ENCODE results near the gene ERP29. TPM values are rescaled to one million over a fixed set of nuclear protein-coding genes. Genes with fewer than 3 reads are reported as not detected.

The ERP29 gene
- total and polyA plus RNA-seq, 4 donors, result 60.9 to 150 (median 115) TPM

DNA sequence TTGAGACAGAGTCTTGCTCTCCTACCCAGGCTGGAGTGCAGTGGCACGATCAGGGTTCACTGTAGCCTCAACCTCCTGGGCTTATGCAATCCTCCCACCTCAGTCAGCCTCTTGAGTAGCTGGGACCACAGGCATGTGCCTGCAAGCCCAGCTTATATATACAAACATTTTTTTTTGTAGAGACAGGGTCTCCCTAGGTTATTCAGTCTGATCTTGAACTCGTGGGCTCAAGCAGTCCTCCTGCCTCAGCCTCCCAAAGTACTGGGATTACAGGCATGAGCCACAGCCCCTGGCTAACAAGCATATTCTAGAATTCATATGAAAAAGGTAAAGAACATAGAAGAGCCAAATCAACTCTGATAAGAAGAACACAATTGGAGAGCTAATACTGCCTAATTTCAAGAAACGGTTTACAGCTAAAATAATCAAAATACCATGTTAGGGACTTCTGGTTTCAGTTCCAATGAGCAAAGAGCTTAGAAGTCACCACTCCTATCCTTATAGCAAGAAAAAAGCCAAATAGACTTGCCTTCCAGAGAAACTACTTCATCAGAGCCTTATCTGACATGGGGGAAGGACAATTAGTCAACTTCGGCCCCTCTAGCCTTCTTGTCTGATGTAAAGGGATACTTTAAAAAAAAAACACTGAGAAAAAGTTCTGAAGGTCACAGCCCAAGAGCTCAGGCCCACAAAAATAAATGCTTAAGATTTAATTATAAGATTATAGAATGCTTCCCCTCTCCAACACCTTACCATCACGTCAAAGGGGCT, 37.9 kb upstream of the ERP29 start:
- peaks cover 0 to 7% (median 0%) of the 10 kb centered on the region in 4 donors for H3K36me3 ChIP-seq (ENCODE audit: control insufficient read depth in 4 of 4, insufficient read depth in 4 of 4, low read length in 4 of 4)
- H3K4me1 ChIP-seq (ENCODE audit: control insufficient read depth in 5 of 5, insufficient read depth in 5 of 5, low read length in 5 of 5), result no peaks in the 10 kb centered on the region
- no peak overlapping the region for H3K9ac ChIP-seq (ENCODE audit: insufficient read depth in 1 of 2, low read length in 2 of 2)
- TF ChIP-seq, protein P1, sequence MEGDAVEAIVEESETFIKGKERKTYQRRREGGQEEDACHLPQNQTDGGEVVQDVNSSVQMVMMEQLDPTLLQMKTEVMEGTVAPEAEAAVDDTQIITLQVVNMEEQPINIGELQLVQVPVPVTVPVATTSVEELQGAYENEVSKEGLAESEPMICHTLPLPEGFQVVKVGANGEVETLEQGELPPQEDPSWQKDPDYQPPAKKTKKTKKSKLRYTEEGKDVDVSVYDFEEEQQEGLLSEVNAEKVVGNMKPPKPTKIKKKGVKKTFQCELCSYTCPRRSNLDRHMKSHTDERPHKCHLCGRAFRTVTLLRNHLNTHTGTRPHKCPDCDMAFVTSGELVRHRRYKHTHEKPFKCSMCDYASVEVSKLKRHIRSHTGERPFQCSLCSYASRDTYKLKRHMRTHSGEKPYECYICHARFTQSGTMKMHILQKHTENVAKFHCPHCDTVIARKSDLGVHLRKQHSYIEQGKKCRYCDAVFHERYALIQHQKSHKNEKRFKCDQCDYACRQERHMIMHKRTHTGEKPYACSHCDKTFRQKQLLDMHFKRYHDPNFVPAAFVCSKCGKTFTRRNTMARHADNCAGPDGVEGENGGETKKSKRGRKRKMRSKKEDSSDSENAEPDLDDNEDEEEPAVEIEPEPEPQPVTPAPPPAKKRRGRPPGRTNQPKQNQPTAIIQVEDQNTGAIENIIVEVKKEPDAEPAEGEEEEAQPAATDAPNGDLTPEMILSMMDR (IDR thresholded peaks at IDR 0.05; ENCODE audit: control extremely low read depth, extremely low read depth), result no peak
- no peak overlapping the region for H3K4me3 ChIP-seq
- no peaks in the 10 kb centered on the region for H3K27me3 ChIP-seq (ENCODE audit: control insufficient read depth in 3 of 3, insufficient read depth in 3 of 3, low read length in 2 of 3)
- WGBS, 2 donors, result 64 to 82% methylated on average over 5 of the region's 5 CpGs
- ATAC-seq (ENCODE audit: insufficient read depth, low FRiP score) (no peak), DNase-seq (no peak)
- no peaks in the 10 kb centered on the region for H3K9me3 ChIP-seq (ENCODE audit: control insufficient read depth in 4 of 4, insufficient read depth in 3 of 4, low read length in 3 of 4)
- H3K27ac ChIP-seq (ENCODE audit: low read depth in 1 of 2, low read length in 1 of 2), result peak overlapping the region in 1 of 2 donors; percentile 7

DNA sequence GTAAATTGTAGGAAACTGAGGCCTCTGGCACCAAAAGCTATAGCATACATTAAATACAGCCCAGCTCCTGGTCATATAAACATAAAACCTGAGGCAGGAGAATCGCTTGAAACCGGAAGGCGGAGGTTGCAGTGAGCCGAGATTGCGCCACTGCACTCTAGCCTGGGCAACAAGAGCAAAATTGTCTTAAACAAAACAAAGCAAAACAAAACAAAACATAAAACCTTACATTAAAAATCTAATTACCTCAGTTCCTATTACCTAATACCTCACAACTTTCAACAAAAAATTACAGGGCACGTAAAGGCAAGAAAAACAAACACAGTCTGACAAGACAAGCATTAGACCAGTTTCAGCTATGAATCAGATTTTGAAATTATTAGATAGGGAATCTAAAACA, 36.9 kb upstream of the ERP29 start:
- 86 to 93% methylated on average over 6 of the region's 6 CpGs for WGBS, 2 donors
- ATAC-seq (ENCODE audit: insufficient read depth, low FRiP score), result no peak

DNA sequence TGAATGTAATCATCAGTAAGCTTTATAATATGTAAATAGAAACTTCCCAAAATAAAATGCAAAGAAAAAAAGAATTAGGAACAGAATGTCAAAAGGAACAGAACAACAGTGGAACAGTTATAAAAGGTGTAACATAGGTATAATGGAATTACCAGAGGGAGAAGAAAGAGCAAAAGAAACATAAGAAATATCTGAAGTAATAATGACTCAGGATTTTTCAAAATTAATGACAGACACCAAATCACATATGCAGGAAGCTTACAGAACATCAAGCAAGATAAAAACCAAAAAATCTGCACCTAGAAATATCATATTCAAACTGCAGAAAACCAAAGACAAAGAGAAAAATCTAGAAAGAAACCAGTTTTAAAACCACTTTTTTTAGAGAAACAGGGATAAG, 36.4 kb upstream of the ERP29 start:
- H3K4me3 ChIP-seq, result no peak overlapping the region
- TF ChIP-seq, protein P1 (IDR thresholded peaks at IDR 0.05; ENCODE audit: control extremely low read depth, extremely low read depth), result no peak
- H3K27me3 ChIP-seq (ENCODE audit: control insufficient read depth in 3 of 3, insufficient read depth in 3 of 3, low read length in 2 of 3), result no peaks in the 10 kb centered on the region
- peaks cover 0 to 3% (median 0%) of the 10 kb centered on the region in 4 donors for H3K36me3 ChIP-seq (ENCODE audit: control insufficient read depth in 4 of 4, insufficient read depth in 4 of 4, low read length in 4 of 4)
- H3K27ac ChIP-seq (ENCODE audit: low read depth in 1 of 2, low read length in 1 of 2), result no peak overlapping the region
- H3K9ac ChIP-seq (ENCODE audit: insufficient read depth in 1 of 2, low read length in 2 of 2), result no peak overlapping the region
- no peak for ATAC-seq (ENCODE audit: insufficient read depth, low FRiP score)
- no peaks in the 10 kb centered on the region for H3K9me3 ChIP-seq (ENCODE audit: control insufficient read depth in 4 of 4, insufficient read depth in 3 of 4, low read length in 3 of 4)
- peaks cover 0 to 3% (median 0%) of the 10 kb centered on the region in 5 donors for H3K4me1 ChIP-seq (ENCODE audit: control insufficient read depth in 5 of 5, insufficient read depth in 5 of 5, low read length in 5 of 5)
- DNase-seq, result no peak

More for the DNA sequence above, 36.9 kb upstream of the ERP29 start:
- TF ChIP-seq, protein P1 (IDR thresholded peaks at IDR 0.05; ENCODE audit: control extremely low read depth, extremely low read depth), result no peak
- Histone ChIP-seq H3K4me3 (no peak overlapping the region), H3K4me1 (ENCODE audit: control insufficient read depth in 5 of 5, insufficient read depth in 5 of 5, low read length in 5 of 5) (peaks cover 0 to 3% (median 0%) of the 10 kb centered on the region in 5 donors), H3K9ac (ENCODE audit: insufficient read depth in 1 of 2, low read length in 2 of 2) (no peak overlapping the region), H3K27me3 (ENCODE audit: control insufficient read depth in 3 of 3, insufficient read depth in 3 of 3, low read length in 2 of 3) (no peaks in the 10 kb centered on the region), H3K9me3 (ENCODE audit: control insufficient read depth in 4 of 4, insufficient read depth in 3 of 4, low read length in 3 of 4) (no peaks in the 10 kb centered on the region), H3K27ac (ENCODE audit: low read depth in 1 of 2, low read length in 1 of 2) (no peak overlapping the region), H3K36me3 (ENCODE audit: control insufficient read depth in 4 of 4, insufficient read depth in 4 of 4, low read length in 4 of 4) (peaks cover 0 to 7% (median 0%) of the 10 kb centered on the region in 4 donors)
- DNase-seq, result no peak

Measured in lung (tissue), 12 donors.